ENCODE results near the gene SDK2.

SDK2 gene

DNA sequence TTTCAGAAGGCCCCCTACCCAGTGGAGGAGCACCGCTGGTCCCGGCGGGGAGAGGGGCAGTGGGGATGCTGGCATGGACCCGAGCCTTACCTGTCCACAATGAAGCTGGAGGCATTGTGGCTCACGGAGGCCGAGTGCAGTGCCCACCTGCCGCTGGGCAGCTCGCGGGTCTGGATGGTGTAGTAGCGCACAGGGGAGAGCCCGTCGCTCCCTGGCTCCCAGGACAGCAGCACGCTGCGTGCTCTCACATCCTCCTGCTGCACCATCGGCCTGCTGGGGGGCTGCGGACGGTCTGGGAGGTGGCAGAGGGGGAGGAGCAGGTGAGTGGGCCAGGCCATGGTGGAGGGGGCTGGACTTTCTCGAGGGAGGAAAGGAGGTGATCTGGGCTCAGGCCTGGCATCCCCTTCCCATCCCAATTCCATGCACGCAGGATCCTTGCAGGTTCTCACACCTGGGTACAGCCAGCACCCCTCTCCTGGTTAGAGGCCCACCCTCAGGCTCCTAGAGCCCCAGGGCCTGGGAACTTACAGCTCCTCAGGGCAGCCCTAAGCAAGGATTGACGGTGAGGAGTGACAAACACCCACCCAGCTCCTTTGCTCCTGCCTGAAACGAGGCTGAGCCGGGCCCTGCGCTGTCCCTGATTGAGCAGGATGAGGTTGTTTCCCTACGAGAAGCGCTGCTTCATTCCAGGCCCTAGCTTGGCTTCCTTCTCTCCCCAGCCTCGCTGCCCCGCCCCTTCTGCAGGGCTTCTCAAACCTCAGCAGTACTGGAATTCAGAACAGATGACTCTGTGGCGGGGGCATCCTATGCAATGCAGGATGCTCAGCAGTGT is 256.3 kb downstream of the SDK2 start:
- Histone ChIP-seq H3K9ac (ENCODE audit: low read depth in 1 of 2, low read length in 2 of 2) (no peak overlapping the region), H3K36me3 (ENCODE audit: control insufficient read depth in 2 of 2, insufficient read depth in 2 of 2, low read length in 2 of 2) (no peaks in the 10 kb centered on the region), H3K4me3 (ENCODE audit: low read length in 2 of 2) (no peak overlapping the region), H3K4me1 (ENCODE audit: control insufficient read depth in 2 of 2, insufficient read depth in 2 of 2, low read length in 2 of 2) (no peaks in the 10 kb centered on the region), H3K27ac (ENCODE audit: low read depth in 2 of 2, low read length in 2 of 2) (no peak overlapping the region), H3K9me3 (ENCODE audit: control insufficient read depth in 2 of 2, low read length in 2 of 2) (no peaks in the 10 kb centered on the region), H3K27me3 (ENCODE audit: control insufficient read depth in 2 of 2, insufficient read depth in 2 of 2, low read length in 2 of 2) (no peaks in the 10 kb centered on the region)

DNA sequence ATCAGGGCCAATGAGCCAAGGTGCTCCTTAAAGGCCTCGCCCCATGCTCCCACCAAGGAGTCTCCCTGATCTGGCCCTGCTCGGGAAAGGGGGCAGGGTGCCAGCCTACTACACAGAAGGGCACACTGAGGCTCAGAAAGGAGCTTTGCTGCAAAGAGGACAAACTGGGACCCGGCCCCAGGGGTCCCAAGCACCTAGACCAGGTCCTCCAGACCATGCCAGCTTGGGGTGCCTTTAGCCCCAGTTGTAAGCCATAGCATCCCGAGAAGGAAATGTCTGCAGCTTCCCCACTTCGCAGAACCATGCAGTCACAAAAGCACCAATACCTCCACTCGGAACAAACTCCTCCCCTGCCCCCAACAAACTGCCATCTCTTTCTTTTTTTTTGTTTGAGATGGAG is 257.7 kb downstream of the SDK2 start:
- H3K36me3 ChIP-seq (ENCODE audit: control insufficient read depth in 2 of 2, insufficient read depth in 2 of 2, low read length in 2 of 2) = no peaks in the 10 kb centered on the region
- H3K4me3 ChIP-seq (ENCODE audit: low read length in 2 of 2) = no peak overlapping the region
- H3K4me1 ChIP-seq (ENCODE audit: control insufficient read depth in 2 of 2, insufficient read depth in 2 of 2, low read length in 2 of 2) = no peaks in the 10 kb centered on the region
- H3K27me3 ChIP-seq (ENCODE audit: control insufficient read depth in 2 of 2, insufficient read depth in 2 of 2, low read length in 2 of 2) = no peaks in the 10 kb centered on the region
- no peaks in the 10 kb centered on the region for H3K9me3 ChIP-seq (ENCODE audit: control insufficient read depth in 2 of 2, low read length in 2 of 2)
- no peak overlapping the region for H3K27ac ChIP-seq (ENCODE audit: low read depth in 2 of 2, low read length in 2 of 2)
- H3K9ac ChIP-seq (ENCODE audit: low read depth in 1 of 2, low read length in 2 of 2) = no peak overlapping the region

DNA sequence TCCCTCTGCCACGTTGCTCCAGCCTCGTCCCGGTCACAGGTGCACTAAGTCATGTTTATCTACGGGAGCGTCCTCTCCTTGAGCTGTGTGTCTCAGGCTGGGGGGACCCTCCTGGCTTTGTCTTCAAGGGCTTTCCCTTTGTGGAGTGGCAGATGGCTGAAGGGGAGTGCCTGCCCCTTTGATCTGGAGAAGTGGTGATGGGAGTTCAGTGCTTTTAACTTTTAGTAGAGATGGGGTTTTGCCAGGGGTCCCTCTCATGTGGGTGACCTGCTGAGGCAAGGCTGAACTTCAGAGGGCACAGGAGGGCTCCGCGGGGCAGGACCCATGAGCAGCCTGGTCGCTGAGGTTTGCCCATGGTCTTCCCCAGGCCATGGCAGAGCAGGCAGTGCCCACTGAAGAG is 259.3 kb downstream of the SDK2 start:
- Histone ChIP-seq H3K36me3 (ENCODE audit: control insufficient read depth in 2 of 2, insufficient read depth in 2 of 2, low read length in 2 of 2) (no peaks in the 10 kb centered on the region), H3K27ac (ENCODE audit: low read depth in 2 of 2, low read length in 2 of 2) (no peak overlapping the region), H3K4me1 (ENCODE audit: control insufficient read depth in 2 of 2, insufficient read depth in 2 of 2, low read length in 2 of 2) (no peaks in the 10 kb centered on the region), H3K9ac (ENCODE audit: low read depth in 1 of 2, low read length in 2 of 2) (no peak overlapping the region), H3K27me3 (ENCODE audit: control insufficient read depth in 2 of 2, insufficient read depth in 2 of 2, low read length in 2 of 2) (no peaks in the 10 kb centered on the region), H3K9me3 (ENCODE audit: control insufficient read depth in 2 of 2, low read length in 2 of 2) (no peaks in the 10 kb centered on the region), H3K4me3 (ENCODE audit: low read length in 2 of 2) (no peak overlapping the region)

DNA sequence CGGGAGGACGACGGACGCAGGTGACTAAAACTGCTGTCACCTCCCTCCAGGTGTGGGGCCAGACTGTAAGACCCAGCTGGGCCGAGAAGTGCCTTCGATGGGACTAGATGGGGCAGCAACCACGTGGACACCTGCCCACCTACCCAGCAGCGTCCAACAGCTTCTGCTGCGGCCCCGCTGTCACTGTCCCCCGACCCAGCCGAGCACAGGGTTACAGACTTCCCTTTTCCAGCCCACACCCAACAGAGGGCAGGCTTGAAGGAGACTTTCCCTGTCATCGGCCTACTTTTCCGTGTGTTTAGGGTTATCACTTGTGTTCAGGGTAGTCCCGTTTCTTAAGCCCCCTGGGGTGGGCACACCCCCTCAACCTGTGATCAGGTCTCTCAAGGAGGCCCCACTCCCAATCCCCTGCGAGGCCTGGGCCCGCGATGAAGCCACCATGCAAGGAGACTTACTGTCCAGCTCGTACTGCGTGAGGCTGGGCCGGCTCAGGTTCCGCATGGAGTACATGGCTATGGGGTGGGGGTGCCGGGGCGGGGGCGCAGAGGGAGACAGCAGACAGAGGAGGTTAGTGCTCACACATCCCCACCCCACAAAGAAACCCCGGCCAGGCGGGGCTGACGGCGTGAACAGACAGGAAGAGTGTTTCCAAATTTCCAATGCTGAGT is 263.7 kb downstream of the SDK2 start:
- Histone ChIP-seq H3K4me3 (ENCODE audit: low read length in 2 of 2) (no peak overlapping the region), H3K27me3 (ENCODE audit: control insufficient read depth in 2 of 2, insufficient read depth in 2 of 2, low read length in 2 of 2) (no peaks in the 10 kb centered on the region), H3K9ac (ENCODE audit: low read depth in 1 of 2, low read length in 2 of 2) (no peak overlapping the region), H3K4me1 (ENCODE audit: control insufficient read depth in 2 of 2, insufficient read depth in 2 of 2, low read length in 2 of 2) (no peaks in the 10 kb centered on the region), H3K36me3 (ENCODE audit: control insufficient read depth in 2 of 2, insufficient read depth in 2 of 2, low read length in 2 of 2) (no peaks in the 10 kb centered on the region), H3K27ac (ENCODE audit: low read depth in 2 of 2, low read length in 2 of 2) (no peak overlapping the region), H3K9me3 (ENCODE audit: control insufficient read depth in 2 of 2, low read length in 2 of 2) (no peaks in the 10 kb centered on the region)

DNA sequence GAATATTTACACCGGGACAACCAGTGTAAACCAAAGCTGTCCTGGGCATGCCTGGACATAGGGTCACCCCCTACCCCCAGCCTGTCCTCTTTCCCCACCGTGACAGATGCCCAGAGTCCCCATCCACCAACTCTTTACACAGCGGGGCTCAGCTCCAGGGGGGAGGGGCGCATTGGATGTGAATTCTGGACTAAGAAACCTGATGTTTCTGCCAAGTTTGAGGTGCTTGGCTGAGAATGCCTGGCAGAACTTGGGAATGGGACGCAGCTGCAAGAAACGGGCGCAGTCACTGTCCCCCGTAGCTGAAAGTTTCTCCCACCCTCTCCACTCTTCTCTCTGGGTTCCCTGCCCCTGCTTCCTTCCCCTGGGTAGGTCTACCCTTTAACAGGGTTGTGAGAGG is 264.4 kb downstream of the SDK2 start:
- Histone ChIP-seq H3K4me3 (ENCODE audit: low read length in 2 of 2) (no peak overlapping the region), H3K9me3 (ENCODE audit: control insufficient read depth in 2 of 2, low read length in 2 of 2) (no peaks in the 10 kb centered on the region)

DNA sequence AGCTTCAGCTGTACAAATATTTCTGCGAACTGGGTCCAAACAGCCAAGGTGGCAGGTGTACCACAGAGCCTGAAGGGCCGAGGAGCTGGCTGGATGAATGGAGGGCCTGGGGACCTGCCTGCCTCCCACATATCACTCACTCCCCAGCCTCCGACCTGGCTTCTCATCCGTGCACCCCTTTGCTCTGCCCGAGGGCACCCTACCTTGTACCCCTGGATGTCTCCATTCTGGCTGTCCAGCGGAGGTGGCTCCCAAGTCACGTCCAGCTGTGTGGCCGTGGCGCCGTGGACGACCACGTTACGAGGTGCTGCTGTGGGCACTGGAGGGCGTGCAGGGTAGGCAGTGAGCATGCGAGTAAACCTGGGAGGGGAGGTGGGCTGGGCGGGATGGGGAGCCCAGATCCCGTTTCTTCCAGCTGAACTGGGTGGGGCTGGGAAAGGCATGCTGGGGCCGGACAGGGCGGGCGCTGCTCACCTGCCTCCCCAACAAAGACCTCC is 265.2 kb downstream of the SDK2 start:
- Histone ChIP-seq H3K4me3 (ENCODE audit: low read length in 2 of 2) (no peak overlapping the region), H3K27ac (ENCODE audit: low read depth in 2 of 2, low read length in 2 of 2) (no peak overlapping the region), H3K9me3 (ENCODE audit: control insufficient read depth in 2 of 2, low read length in 2 of 2) (no peaks in the 10 kb centered on the region), H3K27me3 (ENCODE audit: control insufficient read depth in 2 of 2, insufficient read depth in 2 of 2, low read length in 2 of 2) (no peaks in the 10 kb centered on the region), H3K9ac (ENCODE audit: low read depth in 1 of 2, low read length in 2 of 2) (no peak overlapping the region), H3K36me3 (ENCODE audit: control insufficient read depth in 2 of 2, insufficient read depth in 2 of 2, low read length in 2 of 2) (no peaks in the 10 kb centered on the region), H3K4me1 (ENCODE audit: control insufficient read depth in 2 of 2, insufficient read depth in 2 of 2, low read length in 2 of 2) (no peaks in the 10 kb centered on the region)

More for the DNA sequence above, 264.4 kb downstream of the SDK2 start:
- no peaks in the 10 kb centered on the region for H3K36me3 ChIP-seq (ENCODE audit: control insufficient read depth in 2 of 2, insufficient read depth in 2 of 2, low read length in 2 of 2)
- no peaks in the 10 kb centered on the region for H3K4me1 ChIP-seq (ENCODE audit: control insufficient read depth in 2 of 2, insufficient read depth in 2 of 2, low read length in 2 of 2)
- no peak overlapping the region for H3K9ac ChIP-seq (ENCODE audit: low read depth in 1 of 2, low read length in 2 of 2)
- H3K27me3 ChIP-seq (ENCODE audit: control insufficient read depth in 2 of 2, insufficient read depth in 2 of 2, low read length in 2 of 2) = no peaks in the 10 kb centered on the region
- no peak overlapping the region for H3K27ac ChIP-seq (ENCODE audit: low read depth in 2 of 2, low read length in 2 of 2)

DNA sequence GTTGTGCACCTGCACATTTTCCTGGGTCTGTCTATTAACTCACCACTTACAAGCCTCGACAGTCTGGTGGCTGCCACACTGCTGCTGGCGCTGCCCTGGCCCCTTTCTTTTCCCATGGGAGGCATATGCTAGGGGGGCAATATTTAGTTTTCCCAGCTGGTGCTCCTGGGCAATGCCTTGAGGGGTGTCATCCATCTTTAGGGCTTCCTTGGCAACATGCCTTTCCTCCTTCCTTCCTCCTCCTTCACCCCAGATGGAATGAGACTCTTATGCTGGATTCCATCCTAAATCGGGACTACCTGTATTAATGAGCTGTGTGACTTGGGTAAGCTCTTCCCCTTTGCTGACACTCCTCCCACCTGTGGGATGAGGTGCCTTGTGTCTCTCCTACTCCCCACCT is 267.6 kb downstream of the SDK2 start:
- H3K9me3 ChIP-seq (ENCODE audit: control insufficient read depth in 2 of 2, low read length in 2 of 2) = no peaks in the 10 kb centered on the region
- H3K4me1 ChIP-seq (ENCODE audit: control insufficient read depth in 2 of 2, insufficient read depth in 2 of 2, low read length in 2 of 2) = no peaks in the 10 kb centered on the region
- H3K27me3 ChIP-seq (ENCODE audit: control insufficient read depth in 2 of 2, insufficient read depth in 2 of 2, low read length in 2 of 2) = no peaks in the 10 kb centered on the region
- no peak overlapping the region for H3K4me3 ChIP-seq (ENCODE audit: low read length in 2 of 2)
- H3K9ac ChIP-seq (ENCODE audit: low read depth in 1 of 2, low read length in 2 of 2) = no peak overlapping the region
- no peaks in the 10 kb centered on the region for H3K36me3 ChIP-seq (ENCODE audit: control insufficient read depth in 2 of 2, insufficient read depth in 2 of 2, low read length in 2 of 2)
- H3K27ac ChIP-seq (ENCODE audit: low read depth in 2 of 2, low read length in 2 of 2) = no peak overlapping the region

DNA sequence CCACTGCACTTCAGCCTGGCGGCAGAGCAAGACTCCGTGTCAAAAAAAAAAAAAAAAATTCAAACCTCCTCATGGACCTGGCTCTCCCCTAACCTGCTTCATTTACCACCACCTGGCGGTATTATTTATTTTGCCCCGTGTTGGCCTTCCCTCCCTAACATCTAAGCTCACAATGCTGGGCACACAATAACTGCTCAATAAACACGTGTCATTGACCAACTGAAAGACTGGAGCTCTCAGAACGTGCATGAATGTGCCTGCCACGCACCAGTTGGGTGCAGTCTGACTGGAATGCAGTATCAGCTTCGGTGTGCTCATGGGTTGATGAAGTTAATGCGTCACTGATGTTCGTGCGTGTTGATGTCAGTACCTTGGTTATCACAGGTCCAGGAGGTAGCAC is 268.1 kb downstream of the SDK2 start:
- no peaks in the 10 kb centered on the region for H3K9me3 ChIP-seq (ENCODE audit: control insufficient read depth in 2 of 2, low read length in 2 of 2)
- H3K9ac ChIP-seq (ENCODE audit: low read depth in 1 of 2, low read length in 2 of 2) = no peak overlapping the region
- H3K36me3 ChIP-seq (ENCODE audit: control insufficient read depth in 2 of 2, insufficient read depth in 2 of 2, low read length in 2 of 2) = no peaks in the 10 kb centered on the region
- H3K27ac ChIP-seq (ENCODE audit: low read depth in 2 of 2, low read length in 2 of 2) = no peak overlapping the region
- no peak overlapping the region for H3K4me3 ChIP-seq (ENCODE audit: low read length in 2 of 2)
- no peaks in the 10 kb centered on the region for H3K27me3 ChIP-seq (ENCODE audit: control insufficient read depth in 2 of 2, insufficient read depth in 2 of 2, low read length in 2 of 2)
- H3K4me1 ChIP-seq (ENCODE audit: control insufficient read depth in 2 of 2, insufficient read depth in 2 of 2, low read length in 2 of 2) = no peaks in the 10 kb centered on the region

DNA sequence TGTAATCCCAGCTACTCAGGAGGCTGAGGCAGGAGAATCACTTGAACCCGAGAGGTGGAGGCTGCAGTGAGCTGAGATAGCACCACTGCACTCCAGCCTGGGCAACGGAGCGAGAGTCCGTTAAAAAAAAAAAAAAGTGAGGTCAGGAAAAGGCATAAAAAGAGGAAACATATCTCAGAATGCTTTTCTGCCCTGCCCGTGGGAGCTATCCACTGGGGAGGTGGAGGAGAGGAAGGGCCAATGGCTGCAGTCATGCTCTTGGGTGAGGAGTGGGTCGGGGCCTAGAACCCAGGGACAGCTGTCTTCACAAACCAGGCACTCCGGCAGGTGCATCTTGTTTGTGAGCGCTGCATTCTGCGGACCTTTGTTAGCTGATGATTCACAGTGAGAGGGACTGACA is 272.4 kb downstream of the SDK2 start:
- Histone ChIP-seq H3K27ac (ENCODE audit: low read depth in 2 of 2, low read length in 2 of 2) (no peak overlapping the region), H3K4me3 (ENCODE audit: low read length in 2 of 2) (no peak overlapping the region), H3K9me3 (ENCODE audit: control insufficient read depth in 2 of 2, low read length in 2 of 2) (no peaks in the 10 kb centered on the region), H3K4me1 (ENCODE audit: control insufficient read depth in 2 of 2, insufficient read depth in 2 of 2, low read length in 2 of 2) (no peaks in the 10 kb centered on the region), H3K27me3 (ENCODE audit: control insufficient read depth in 2 of 2, insufficient read depth in 2 of 2, low read length in 2 of 2) (no peaks in the 10 kb centered on the region), H3K36me3 (ENCODE audit: control insufficient read depth in 2 of 2, insufficient read depth in 2 of 2, low read length in 2 of 2) (no peaks in the 10 kb centered on the region), H3K9ac (ENCODE audit: low read depth in 1 of 2, low read length in 2 of 2) (no peak overlapping the region)

DNA sequence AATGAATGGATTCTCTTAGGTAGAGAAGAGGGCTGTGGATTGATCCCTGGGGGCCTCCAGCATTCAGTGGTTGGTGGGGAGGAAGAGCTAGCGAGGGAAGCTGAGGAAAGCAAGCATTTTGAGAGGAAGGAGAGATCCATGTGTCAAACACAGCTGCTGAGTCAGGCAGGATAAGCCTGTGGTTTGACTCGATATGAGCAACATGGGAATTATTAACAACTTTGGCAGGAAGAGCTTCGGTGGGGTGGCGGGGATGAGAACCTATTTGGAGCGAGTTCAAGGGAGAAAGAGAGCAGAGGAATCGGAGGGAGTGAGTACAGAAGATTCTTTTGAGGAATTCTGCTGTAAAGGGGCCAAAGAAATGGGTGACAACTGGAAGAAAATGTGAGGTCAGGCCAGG is 273.0 kb downstream of the SDK2 start:
- Histone ChIP-seq H3K27ac (ENCODE audit: low read depth in 2 of 2, low read length in 2 of 2) (no peak overlapping the region), H3K36me3 (ENCODE audit: control insufficient read depth in 2 of 2, insufficient read depth in 2 of 2, low read length in 2 of 2) (no peaks in the 10 kb centered on the region), H3K4me3 (ENCODE audit: low read length in 2 of 2) (no peak overlapping the region), H3K4me1 (ENCODE audit: control insufficient read depth in 2 of 2, insufficient read depth in 2 of 2, low read length in 2 of 2) (no peaks in the 10 kb centered on the region), H3K9ac (ENCODE audit: low read depth in 1 of 2, low read length in 2 of 2) (no peak overlapping the region), H3K9me3 (ENCODE audit: control insufficient read depth in 2 of 2, low read length in 2 of 2) (no peaks in the 10 kb centered on the region), H3K27me3 (ENCODE audit: control insufficient read depth in 2 of 2, insufficient read depth in 2 of 2, low read length in 2 of 2) (no peaks in the 10 kb centered on the region)
